CD4-positive, alpha-beta T cell treated with Interleukin-2 at 100 ng/mL for 4 hours (primary cell): ENCODE data around the gene TWNK.
"Not testable (repeated sequence)": the region's sequence is repeated elsewhere in the genome, so short reads cannot be mapped to it uniquely, and the experiment has no call there.

Experiments
- DNase-seq: peaks from one replicate; pipeline ENCODE4 v3.0.0-alpha.2; 2020; ENCODE audit warnings: low spot score

Gene TWNK

DNA sequence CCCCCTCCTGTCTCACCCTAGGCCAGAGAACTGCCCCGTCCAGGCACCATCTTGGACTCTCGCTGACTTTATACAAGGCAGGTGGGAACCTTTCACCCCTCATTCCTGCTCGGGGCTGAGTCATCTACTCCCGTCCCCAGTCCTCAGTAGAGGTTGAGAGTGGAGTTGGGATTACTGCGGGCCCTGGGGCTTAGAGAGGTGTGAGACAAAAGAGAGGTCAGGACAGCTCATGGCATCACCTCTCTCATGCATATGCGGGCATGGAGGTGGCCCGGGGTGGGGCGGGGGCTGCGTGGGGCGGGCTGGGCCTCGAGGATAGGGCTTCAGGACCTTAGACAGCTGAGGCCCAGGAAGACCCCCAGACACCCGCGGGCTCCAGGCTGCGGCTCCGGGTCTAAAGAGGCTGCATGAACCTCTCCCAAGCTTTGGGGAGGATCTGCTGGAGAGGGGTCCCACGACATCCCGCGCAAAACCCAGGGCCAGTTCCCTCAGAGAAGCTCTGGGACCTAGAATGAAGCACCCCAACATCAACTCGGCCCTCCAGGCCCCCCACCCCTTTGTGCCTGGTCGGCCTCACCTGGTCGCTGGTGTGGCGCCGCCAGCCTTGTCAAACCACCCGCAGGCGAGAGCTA, 43.3 kb downstream of the TWNK start:
- no peak for DNase-seq

DNA sequence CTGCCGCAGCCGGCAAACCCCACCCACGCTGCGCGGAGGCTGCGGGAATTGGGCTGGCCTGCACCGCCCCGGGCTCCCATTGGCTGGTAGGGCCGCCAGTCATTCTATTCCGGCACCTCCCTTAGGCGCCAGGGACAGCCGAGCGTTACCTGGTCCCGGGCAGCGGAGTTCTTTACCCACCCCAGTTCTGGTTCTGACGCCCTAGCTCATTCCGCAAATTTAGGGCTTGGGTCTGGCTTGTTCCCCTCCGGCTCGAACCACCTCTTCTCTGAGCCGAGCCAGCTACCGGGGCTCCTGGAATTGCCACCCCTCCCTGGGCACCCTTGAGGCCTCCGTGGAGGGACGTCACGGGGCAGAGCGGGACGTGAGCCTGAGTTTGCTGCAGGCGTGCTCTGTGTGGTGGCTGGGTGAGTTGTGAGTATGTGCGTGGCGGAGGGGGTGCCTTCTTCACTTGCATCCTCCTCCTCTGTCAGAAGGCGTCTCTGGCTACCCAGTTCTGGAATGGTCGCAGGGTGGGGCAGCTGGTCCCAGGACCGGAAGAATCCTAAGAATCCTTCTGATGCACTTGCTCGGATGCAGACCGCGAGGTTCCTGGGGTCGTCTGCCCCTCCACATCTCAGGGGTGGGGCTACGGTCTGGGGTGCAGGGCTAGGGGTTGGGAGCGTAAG, 43.9 kb downstream of the TWNK start, which contains the start of the genes PDZD7 and SFXN3:
Gene PDZD7 (minus strand): TSS at position 2 of the 668 bp plus-strand sequence. CDS start 910 bp downstream, outside the sequence.
Gene SFXN3 (plus strand): TSS at position 107 of the 668 bp plus-strand sequence. CDS start 3,461 bp downstream, outside the sequence.
- DNase-seq, result peak; percentile 96

DNA sequence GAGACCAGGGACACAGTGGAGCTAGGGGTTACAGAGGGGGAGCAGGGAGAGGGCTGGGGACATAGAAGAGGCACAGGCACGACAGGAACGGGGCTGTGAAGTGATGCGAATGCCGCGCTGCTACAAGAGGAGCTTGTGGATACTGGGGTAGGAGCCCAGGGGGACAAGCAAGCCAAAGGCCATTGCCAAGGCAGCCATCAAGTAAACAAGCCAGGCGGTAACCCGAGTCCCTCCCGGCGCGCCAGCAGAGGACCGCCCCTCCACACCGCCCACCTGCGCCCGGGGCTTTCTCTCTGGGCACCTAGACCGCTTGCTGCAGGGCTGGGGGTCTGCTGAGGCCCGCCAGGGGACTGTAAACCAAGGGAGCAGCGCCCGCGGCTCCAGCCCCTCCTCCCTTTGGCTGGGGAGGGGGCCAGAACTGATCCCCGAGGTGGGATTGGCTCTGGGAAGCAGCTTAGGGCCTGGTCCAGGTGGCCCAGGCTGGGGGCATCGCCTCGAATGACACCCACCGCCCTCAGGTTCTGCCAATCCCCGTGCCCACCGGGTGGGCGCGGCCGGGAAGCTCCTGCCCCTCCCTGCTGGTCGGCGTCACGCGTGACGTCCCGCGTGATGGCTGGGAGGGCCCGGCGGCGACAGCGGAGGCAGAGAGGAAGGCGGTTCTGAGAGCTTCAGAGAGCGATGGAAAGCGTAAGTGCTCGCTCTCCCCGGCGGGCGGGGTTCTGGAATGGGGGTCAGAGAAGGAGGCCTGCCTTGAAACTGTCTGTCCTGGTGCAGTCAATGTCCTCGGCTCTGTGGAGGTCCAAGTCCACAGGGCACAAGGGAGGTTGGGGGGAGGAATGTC, 44.7 kb downstream of the TWNK start:
- peak; percentile 74 for DNase-seq

DNA sequence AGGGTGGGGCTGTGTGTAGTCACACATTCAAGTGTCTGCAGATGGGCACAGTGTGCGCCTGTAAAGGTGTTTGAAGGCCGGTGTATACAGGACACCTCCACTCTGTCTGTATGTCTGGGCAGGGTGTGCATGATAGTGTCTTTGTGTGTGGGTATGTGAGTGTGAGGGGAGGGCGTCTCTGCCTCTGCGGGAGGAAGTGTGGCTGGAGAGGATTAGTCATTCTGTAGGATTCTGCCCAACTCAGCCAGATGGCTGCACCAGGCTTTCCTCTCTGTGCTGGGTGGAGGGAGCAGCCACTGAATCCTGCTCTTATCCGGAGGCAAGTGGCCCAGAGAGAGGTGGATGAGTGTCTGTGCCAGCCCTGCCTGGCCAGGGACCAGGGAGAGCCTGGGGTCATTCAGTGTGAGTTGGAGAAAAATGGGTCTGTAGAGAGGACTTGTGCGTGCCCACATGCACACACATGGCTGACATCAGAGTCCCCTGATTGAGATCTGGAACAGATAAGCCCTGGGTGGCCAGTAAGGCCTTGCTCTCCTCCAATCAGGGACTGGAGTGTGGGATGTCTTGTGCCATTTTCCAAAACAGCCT, 45.4 kb downstream of the TWNK start:
- DNase-seq, result peak; percentile 70

DNA sequence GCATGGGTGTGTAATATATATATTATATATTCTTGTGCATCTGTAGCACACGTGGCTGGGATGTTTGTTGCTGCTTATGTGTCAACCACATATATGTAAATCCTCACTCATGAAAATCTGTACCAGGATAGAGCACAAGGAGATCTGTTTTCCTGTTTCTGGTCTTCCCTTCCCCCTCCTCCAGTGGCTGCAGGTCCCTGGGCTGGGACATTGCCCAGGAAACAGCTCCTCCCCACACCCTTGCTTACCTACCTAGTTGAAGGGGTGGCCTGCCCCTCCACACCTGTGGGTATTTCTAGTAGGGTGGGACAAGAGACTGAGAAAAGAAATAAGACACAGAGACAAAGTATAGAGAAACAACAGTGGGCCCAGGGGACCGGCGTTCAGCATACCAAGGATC, 45.9 kb downstream of the TWNK start:
- no peak for DNase-seq

DNA sequence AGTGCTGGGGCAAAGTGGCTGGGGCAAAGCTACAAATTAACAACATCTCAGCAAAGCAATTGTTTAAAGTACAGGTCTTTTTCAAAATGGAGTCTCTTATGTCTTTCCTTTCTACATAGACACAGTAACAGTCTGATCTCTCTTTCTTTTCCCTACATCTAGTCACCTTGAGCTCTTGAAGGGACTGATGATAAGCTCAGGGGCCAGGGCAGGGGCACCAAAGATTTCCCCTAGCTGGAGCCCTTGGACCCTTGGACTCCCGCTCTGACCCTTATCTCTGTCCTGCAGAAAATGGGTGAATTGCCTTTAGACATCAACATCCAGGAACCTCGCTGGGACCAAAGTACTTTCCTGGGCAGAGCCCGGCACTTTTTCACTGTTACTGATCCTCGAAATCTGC, 47.1 kb downstream of the TWNK start:
- not testable (repeated sequence) for DNase-seq

DNA sequence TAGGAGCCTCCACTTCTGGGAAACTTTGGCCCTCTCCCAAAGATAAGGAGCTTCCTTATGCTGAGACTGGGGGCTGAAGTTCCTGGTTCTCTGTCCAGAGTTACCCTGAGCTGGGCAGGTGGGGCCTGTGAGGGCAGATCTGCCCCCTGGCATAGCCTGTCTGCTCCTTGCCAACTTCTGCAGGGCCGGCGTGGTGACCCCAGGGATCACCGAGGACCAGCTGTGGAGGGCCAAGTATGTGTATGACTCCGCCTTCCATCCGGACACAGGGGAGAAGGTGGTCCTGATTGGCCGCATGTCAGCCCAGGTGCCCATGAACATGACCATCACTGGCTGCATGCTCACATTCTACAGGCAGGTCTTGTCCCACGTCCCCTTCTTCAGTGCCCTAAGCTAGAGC, 48.0 kb downstream of the TWNK start:
- no peak for DNase-seq

DNA sequence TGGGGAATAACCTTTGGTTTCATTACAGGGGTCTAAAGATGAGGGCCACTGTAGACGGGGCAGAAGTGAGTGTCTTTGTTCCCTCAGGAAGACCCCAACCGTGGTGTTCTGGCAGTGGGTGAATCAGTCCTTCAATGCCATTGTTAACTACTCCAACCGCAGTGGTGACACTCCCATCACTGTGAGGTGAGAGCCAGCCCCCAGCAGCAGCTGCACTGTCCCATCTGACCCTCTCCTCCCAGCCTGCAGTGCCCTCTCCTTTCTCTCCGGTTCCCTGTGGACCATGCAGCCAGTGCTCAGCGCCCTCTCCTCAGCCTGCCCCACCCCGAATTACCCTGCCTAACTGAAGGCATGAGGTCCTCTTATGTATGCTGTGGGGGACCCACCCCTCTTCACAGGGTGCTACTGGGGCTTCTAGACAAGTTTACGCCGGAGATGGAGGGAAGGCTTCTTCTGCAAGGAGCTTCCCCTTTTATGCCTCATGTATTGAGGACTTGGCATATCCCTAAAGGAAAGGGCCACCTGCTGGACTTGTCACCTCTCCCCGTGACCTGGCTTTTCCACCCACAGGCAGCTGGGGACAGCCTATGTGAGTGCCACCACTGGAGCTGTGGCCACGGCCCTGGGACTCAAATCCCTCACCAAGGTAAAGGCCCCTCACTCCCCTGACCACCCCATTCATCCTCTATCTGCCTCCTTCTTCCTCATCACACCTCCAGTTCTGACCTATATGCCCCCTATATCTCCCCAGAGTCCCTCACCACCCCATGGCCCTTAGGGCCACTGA, 48.8 kb downstream of the TWNK start:
- DNase-seq, result no peak

DNA sequence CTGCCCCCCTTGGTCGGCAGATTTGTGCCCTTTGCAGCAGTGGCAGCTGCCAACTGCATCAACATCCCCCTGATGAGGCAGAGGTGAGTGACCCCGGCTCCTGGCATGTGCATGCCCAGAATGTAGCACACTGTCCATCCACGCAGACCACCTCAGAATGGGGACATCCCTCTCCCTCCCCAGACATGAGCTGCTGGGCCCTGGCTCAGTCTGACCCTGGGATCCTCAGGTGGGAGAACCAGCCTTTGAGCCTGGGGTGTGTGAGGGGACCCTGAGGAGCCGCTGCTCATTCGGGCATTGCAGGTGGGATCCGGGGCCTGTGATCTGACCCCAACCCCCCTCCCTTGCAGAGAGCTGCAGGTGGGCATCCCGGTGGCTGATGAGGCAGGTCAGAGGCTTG, 49.4 kb downstream of the TWNK start:
- no peak for DNase-seq

DNA sequence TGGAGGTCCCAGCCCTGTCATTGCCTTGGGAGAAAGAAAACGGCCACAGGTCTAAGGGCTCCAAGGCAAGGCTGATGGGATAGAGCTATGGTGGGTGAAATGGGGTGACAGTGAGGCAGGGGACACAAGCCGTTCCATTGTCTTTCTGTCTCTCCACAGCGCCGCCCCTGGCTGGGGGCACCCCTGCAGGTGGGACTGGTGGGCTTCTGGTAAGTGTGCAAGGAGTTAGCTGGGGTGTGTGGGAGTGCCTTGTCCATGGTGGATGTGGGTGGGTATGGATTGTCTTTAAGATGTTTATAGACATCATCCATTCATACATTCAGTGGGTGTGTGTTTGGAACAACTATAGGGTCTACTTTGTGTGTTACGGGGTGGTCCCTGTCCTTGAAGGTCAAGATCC, 51.1 kb downstream of the TWNK start:
- no peak for DNase-seq

DNA sequence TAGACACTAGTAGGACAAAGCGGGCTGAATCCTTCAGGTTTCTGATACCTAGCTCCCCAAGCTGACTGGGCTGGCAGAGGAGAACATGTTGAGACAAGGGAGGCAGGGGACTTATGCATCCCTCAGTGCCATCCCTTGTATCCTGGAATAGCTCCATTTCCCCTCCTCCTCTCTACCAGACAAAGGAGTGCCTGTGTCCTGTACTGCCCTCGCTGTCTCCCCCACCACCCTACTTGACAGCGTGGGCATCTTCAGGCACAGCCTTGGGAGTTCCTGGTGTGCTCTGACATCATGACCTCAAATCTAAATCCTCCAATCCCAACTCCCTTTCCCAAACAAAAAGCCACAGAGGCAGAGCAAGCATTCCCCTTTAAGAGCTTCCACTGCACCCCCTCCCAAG, 52.7 kb downstream of the TWNK start:
- DNase-seq, result no peak

DNA sequence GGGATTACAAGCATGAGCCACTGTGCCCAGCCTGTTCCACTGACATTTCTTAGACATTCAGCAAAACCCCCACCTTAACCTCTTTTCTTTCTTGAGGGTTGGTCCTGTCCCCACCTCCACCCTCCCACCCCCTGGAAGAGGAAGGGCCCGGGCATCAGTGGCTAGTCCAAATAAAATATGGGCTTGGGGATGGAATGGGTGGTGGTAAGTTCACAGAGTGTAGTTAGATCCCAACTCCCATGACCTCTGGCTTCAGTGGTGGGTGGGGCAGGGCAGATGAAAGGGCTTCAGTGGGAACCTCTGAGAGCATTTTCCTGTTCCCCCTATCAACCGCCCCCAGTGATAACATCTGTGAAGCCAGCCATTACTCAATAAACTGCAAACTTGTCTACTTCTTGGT, 53.5 kb downstream of the TWNK start:
- DNase-seq, result no peak

DNA sequence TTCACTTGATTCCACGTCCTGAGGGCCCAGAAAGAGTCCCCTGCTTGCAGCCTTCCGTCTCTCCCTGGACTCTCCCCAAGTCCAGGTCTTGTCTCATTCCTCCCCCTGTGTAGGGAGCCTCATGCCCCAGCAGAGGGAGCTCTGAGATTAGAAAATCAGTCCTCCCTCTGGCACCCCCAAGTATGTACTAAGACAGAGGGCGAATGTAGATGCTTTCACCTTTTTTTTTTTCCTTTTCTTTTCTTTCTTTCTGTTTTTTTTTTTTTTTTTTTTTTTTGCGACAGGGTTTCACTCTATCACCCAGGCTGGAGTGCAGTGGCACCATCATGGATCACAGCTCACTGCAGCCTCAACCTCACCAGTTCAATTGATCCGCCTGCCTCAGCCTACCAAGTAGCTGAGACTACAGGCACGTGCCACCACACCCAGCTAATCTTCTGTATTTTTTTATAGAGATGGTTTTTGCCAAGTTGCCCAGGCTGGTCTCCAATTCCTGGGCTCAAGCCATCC, 54.0 kb downstream of the TWNK start:
- DNase-seq, result peak; percentile 83

DNA sequence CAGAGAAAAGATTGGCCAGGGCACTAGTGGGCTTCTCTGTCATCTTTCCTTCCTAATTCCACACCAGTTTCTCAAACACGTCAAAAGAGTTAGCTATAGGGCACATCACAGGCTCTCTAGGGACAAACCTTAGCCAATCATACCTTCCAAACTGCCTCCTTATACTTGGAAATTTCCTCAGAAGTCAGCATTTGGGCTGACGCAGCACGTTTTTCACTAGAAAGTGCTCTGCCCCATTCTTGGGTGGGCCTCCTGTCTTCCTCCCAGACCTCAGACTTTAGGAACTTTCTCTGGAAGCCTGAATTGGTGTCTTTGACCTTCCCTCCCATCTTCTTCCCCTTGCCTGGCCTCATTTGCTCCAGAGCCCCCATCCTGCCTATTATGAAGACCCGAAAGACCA, 54.8 kb downstream of the TWNK start:
- DNase-seq, result no peak

DNA sequence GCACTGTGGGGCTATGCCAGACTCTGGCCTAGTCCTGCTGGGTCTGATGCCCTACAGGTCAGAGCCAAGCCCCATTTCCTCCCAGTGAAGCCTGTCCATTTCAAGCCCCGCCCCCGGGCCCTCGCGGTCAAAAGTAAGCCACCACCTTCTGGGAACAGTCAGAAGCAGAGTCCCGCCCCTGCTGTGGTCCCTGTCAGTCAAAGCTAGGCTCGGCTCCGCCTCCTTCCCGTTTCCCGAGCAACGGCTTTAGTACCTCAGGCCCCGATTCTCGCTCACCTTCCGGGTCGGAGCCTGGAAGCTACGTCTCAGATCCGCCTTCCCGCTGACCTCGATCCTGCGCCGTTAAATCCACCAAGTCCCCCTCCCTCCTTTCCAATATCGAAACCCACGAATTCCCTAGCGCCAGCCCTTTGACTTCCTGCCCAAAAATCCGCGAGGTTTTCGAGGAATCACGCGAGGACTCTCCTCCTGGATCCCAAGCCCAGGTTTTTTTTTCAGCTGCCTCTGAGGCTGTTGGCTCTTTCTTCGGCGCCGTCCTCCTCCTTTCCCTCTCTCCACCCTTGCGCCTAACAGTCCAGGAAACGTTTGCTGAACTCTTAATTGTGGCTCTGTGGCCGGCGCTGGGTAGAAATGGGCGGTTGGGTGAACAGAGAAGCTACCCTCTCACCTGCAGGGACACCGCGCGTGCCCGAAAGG, 55.5 kb downstream of the TWNK start:
- peak; percentile 86 for DNase-seq

DNA sequence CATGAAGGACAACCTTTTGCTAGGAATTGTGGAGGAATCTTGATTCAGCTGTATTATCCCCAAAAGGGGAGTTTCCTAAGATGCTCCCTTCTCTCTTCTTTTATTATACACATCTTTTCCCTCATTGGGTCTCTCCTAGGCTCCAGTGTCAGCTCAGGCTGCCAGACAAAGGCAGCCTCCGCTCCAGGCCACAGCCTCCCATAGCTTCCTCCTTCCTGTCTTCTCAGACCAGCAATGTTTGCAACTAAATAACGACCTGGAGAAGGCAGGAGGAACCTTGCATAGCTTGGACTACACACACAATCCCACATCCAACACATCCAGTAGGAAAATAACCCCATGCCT, 56.0 kb downstream of the TWNK start:
- DNase-seq, result no peak
